ENCODE measurements around the gene SLC27A2. TPM values are rescaled to one million over a fixed set of nuclear protein-coding genes. Genes with fewer than 3 reads are reported as not detected.

The SLC27A2 gene
- total and polyA plus RNA-seq, 10 of the 15 experiments (the other 5 are each of a cell fraction or from before 2014, with no cell fraction given): 0.22 to 1.2 (median 0.69) TPM; not detected in 1

- Histone ChIP-seq H2AFZ (ENCODE audit: control insufficient read depth, low read depth, low read length) (no peak overlapping the region), H3K79me2 (ENCODE audit: control insufficient read depth, insufficient read depth, low read length) (no peaks in the 10 kb centered on the region), H4K20me1 (ENCODE audit: control insufficient read depth, insufficient read depth) (no peaks in the 10 kb centered on the region), H3K27ac (ENCODE audit: control insufficient read depth, insufficient read depth) (no peak overlapping the region), H3K9ac (ENCODE audit: control insufficient read depth, insufficient read depth, low read length) (no peak overlapping the region), H3K36me3 (ENCODE audit: control insufficient read depth in 2 of 2, insufficient read depth in 2 of 2, low read length in 1 of 2) (no peaks in the 10 kb centered on the region), H3K4me3 (no peak overlapping the region), H3K9me3 (replicated peaks; ENCODE audit: control insufficient read depth, insufficient read depth, low read length) (no peaks in the 10 kb centered on the region), H3K27me3 (replicated peaks in 1 of 2; ENCODE audit: control insufficient read depth in 2 of 2, insufficient read depth in 2 of 2, low read length in 1 of 2) (no peaks in the 10 kb centered on the region; a peak in 1 of 4 replicates), H3K4me2 (ENCODE audit: control insufficient read depth, insufficient read depth) (no peak overlapping the region), H3K4me1 (ENCODE audit: control insufficient read depth, insufficient read depth, low read length) (peaks cover 17% of the 10 kb centered on the region)
- 54% methylated on average over 3 of the region's 3 CpGs for WGBS (ENCODE audit: insufficient coverage, insufficient replicate concordance, low lambda C conversion rate, missing lambda C conversion rate)
- ChIA-PET RAD21 (ENCODE audit: unreplicated experiment) (no interaction called here), SMC1A (ENCODE audit: uncharacterized antibody, unreplicated experiment) (no interaction called here), CTCF (no interaction called here), POLR2A (no interaction called here)
- ATAC-seq (no peak), DNase-seq (ENCODE audit: low read depth, low spot score) (no peak), FAIRE-seq (no peak)
- TF ChIP-seq ETV6 (conservative IDR thresholded peaks at IDR 0.05 in 1 of 2, IDR thresholded peaks at IDR 0.05 in 1 of 2; ENCODE audit: borderline replicate concordance in 1 of 2, low read depth in 1 of 2) (no peak), CTCF (IDR thresholded peaks at IDR 0.05 in 2 of 3, conservative IDR thresholded peaks at IDR 0.05 in 1 of 3; ENCODE audit: control insufficient read depth in 2 of 3, extremely low read depth in 1 of 3, insufficient read depth in 1 of 3, low read depth in 3 of 3, low read length in 3 of 3) (no peak), SUPT20H (IDR thresholded peaks at IDR 0.05; ENCODE audit: borderline replicate concordance, control insufficient read depth, low read depth, low read length) (no peak)
- no TSS peak for BruUV-seq (replicated peaks)
- intact Hi-C loops (cut with micrococcal nuclease; ENCODE audit: unreplicated experiment) (no loop called here), in situ Hi-C loops (cut with MboI) (no loop called here)
These were observed 75.9 kb downstream of the SLC27A2 start for GRCh38 chr15:50257924-50258323.

- Histone ChIP-seq H3K9ac (ENCODE audit: control insufficient read depth, insufficient read depth, low read length) (no peak overlapping the region), H3K9me3 (replicated peaks; ENCODE audit: control insufficient read depth, insufficient read depth, low read length) (no peaks in the 10 kb centered on the region), H3K27me3 (replicated peaks in 1 of 2; ENCODE audit: control insufficient read depth in 2 of 2, insufficient read depth in 2 of 2, low read length in 1 of 2) (no peaks in the 10 kb centered on the region), H2AFZ (ENCODE audit: control insufficient read depth, low read depth, low read length) (no peak overlapping the region), H4K20me1 (ENCODE audit: control insufficient read depth, insufficient read depth) (no peaks in the 10 kb centered on the region), H3K4me2 (ENCODE audit: control insufficient read depth, insufficient read depth) (no peak overlapping the region), H3K4me3 (no peak overlapping the region), H3K27ac (ENCODE audit: control insufficient read depth, insufficient read depth) (no peak overlapping the region), H3K79me2 (ENCODE audit: control insufficient read depth, insufficient read depth, low read length) (no peaks in the 10 kb centered on the region), H3K4me1 (ENCODE audit: control insufficient read depth, insufficient read depth, low read length) (peaks cover 18% of the 10 kb centered on the region), H3K36me3 (ENCODE audit: control insufficient read depth in 2 of 2, insufficient read depth in 2 of 2, low read length in 1 of 2) (no peaks in the 10 kb centered on the region)
- ChIA-PET RAD21 (ENCODE audit: unreplicated experiment) (interaction anchor here (0.7 to 0.9 kb wide), 2 partner anchors 20 to 57 kb away, joined by 3 to 4 read pairs; no protein-coding TSS in a partner anchor), CTCF (interaction anchor here (0.6 to 2.1 kb wide), 4 partner anchors 19 to 86 kb away, joined by 3 to 7 read pairs (median 4); no protein-coding TSS in a partner anchor), POLR2A (no interaction called here), SMC1A (ENCODE audit: uncharacterized antibody, unreplicated experiment) (interaction anchor here (0.6 to 1.0 kb wide), 2 partner anchors 79 to 492 kb away, joined by 3 read pairs; no protein-coding TSS in a partner anchor)
- ATAC-seq (no peak), DNase-seq (ENCODE audit: low read depth, low spot score) (no peak), FAIRE-seq (no peak)
- WGBS (ENCODE audit: insufficient coverage, insufficient replicate concordance, low lambda C conversion rate, missing lambda C conversion rate): 57% methylated on average over 4 of the region's 5 CpGs
- no TSS peak for BruUV-seq (replicated peaks)
- in situ Hi-C loops (cut with MboI) (no loop called here), intact Hi-C loops (cut with micrococcal nuclease; ENCODE audit: unreplicated experiment) (no loop called here)
- TF ChIP-seq ZNF207 (IDR thresholded peaks at IDR 0.05; ENCODE audit: borderline replicate concordance) (no peak), RELA (IDR thresholded peaks at IDR 0.05; ENCODE audit: borderline replicate concordance, partially characterized antibody) (no peak), PBX3 (IDR thresholded peaks at IDR 0.05; ENCODE audit: insufficient replicate concordance, low read depth, low read length) (no peak), EED (IDR thresholded peaks at IDR 0.05; ENCODE audit: low read depth) (no peak), SUZ12 (IDR thresholded peaks at IDR 0.05; ENCODE audit: unreplicated experiment) (no peak), NFYB (IDR thresholded peaks at IDR 0.05; ENCODE audit: insufficient read depth, low read depth, low read length) (no peak), HDGF (IDR thresholded peaks at IDR 0.05) (no peak)
These were observed 77.3 kb downstream of the SLC27A2 start for GRCh38 chr15:50259276-50259675.

All from GM12878 (cell line).